HS-5 (cell line): ENCODE results near the gene PPP2R5D.
"Not testable (repeated sequence)": the region's sequence is repeated elsewhere in the genome, so short reads cannot be mapped to it uniquely, and the experiment has no call there.

Experiments used
- DNase-seq: peaks from one replicate; pipeline ENCODE4 v3.0.0-alpha.2; 2012; ENCODE audit warnings: low read depth

Gene PPP2R5D

DNA sequence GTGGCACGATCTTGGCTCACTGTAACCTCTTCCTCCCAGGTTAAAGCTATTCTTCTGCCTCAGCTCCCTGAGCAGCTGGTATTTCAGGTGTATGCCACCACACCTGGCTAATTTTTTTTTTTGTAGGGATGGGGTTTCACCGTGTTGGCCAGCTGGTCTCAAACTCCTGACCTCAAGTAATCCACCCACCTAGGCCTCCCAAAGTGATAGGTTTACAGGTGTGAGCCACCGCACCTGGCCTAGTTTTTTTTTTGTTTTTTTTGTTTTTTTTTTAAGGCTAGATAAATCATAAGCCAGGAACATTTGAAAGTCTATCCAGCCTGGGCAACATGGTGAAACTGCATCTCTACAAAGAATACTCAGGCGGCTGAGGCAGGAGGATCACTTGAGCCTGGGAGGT lies 48.0 kb downstream of the PPP2R5D start:
- no peak for DNase-seq

DNA sequence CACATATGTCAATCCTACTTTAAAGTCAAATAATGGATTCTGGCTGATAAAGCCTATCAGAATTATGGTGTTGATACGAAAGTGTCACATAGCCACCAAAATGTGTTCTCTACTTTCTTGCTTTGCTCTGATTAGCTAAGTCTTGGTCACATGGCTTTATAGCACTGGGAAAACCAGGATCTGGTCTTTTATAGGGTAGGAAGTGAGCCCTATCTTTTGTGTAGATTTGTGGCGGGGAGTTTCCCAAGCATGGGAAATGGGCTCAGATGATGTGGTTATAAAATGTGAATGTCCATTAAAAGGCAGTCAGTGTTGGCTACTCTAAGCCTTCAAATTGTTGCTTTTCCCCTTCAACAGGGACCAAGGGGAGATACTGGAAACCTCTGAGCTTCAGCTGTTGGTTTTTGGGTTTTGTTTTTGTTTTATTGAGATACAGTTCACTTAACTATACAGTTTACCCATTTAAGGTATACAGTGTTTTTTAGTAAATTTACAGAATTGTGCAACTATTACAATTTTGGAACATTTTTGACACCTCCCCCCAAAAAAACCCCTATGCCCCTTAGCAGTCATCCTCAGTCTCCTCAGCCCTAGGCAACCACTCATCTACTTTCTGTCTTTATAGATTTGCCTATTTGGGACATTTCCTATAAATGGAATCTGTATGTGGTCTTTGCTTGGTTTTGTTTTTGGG lies 49.3 kb downstream of the PPP2R5D start:
- DNase-seq = no peak

DNA sequence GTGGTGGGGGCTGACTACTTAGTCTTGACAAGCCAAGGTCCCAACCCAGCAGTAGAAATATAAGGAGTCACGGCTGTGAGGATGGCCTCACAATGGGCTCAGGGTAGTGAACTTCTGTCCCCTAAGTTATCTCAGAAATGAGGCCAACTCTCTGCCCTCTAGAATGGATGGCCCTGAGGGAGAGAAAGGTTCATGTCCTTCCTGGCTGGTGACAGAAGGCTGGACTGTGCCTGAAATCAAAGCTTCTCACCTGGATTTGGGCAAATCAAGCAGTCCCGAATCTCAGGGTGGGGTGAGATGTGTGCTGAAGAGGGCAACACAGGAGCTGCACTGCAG lies 49.8 kb downstream of the PPP2R5D start:
- no peak for DNase-seq

DNA sequence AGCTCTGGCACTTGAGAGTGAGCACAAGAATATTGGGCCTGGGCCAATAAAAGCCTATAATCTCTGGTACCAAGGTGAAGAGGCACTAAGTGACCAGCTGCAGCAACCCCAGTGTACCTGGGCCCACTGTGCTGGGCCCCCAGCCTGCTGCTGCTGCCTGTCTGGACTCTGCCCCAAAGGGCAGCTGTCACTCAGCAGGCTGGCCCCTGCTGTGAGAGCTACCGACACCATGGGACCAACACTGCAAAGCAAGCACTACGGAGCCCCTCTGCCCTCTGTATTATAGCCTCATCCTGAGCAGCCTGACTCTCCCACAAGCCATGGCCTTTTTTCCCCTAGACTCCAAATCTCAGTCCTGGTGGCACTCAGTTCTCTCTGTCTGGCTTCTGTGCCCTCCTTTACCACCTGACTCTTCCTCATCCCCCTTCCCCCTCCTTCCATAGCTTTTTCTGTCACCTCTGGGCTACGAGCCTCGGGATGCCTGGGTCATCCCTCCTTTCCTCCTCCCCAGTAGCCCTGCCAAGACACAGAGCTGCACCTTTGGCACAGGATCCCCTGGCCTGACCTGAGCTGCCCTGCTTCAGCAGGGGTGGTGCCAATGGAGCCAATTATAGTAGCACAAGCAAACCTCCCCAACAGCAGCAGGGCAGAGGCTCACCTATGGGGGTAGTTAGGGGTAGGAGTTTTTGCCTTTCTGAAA lies 51.3 kb downstream of the PPP2R5D start:
- DNase-seq = no peak

DNA sequence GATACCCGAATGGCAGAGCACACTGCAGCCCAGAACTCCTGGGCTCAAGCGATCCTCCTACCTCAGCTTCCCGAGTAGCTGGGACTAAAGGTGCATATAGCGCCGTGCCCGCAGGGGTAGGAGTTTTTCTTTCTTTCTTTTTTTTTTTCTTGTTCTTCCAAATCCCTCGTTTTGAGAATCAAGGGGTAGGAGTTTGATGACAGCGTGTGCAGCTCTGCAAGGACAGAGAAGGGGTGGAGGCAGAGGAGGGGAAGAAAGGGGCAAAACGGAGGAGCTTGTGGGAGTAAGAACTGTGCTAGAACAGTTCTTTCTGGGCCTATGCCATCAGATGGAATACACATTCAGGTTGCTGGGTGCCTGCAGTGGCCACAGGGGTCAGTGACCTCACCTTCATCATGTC lies 52.3 kb downstream of the PPP2R5D start:
- DNase-seq = no peak

DNA sequence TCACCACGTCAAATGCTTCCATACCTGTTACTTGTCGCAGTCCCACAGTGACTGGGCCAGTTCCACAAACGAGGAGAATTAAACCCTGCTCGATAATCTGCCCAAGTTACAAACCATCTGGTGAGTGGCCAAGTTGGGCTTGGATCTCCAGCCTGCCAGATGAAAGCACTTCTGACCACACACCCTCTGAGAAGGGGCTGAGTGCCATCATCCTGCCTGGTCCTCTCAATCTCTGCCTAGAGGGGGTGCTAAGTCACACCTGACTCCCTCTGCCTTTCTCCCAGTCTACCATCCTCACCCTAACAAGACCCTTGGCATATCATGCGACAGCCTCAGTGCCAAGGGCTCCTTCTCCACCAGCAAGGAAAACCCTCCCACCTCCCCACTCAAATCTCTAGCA lies 52.8 kb downstream of the PPP2R5D start:
- no peak for DNase-seq

DNA sequence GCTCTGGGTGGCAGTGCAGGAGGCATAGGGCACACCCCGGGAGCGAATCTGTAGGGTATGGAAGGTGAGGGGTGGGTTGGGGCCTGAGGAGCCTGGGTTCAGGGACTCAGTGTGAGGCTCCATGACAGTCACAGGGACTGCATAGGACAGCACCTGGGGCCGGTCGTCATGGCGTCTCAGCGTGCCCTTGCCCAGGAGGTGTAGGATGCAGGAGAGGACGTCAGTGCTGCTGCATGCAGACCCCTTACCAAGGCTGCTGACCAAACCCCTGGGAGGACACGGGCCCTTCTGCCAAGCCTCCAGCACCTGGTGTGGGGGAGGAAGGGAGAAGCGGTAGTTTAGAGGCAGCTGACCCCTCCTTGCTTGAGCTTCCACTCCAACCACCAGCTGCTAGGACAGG lies 53.3 kb downstream of the PPP2R5D start:
- DNase-seq = no peak

DNA sequence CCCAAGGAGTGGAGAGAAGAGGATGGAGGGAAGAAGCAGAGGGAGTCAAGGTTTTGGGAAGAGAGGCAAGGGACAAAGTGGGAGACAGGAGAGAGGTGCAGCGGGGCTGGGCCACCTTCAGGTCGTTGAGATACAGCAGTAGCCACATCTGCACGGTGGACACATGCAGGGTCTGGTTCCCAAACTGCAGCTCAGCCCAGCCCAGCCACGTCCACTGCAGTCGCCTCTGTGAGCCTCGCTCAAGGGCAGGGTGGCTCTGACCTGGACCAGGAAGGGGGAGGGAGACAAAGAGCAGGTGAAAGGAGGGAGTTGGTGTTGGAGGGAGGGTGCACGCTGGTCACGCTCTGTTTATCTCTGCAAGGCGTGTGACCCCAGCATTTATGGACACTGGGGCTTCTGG lies 54.4 kb downstream of the PPP2R5D start:
- DNase-seq = no peak

DNA sequence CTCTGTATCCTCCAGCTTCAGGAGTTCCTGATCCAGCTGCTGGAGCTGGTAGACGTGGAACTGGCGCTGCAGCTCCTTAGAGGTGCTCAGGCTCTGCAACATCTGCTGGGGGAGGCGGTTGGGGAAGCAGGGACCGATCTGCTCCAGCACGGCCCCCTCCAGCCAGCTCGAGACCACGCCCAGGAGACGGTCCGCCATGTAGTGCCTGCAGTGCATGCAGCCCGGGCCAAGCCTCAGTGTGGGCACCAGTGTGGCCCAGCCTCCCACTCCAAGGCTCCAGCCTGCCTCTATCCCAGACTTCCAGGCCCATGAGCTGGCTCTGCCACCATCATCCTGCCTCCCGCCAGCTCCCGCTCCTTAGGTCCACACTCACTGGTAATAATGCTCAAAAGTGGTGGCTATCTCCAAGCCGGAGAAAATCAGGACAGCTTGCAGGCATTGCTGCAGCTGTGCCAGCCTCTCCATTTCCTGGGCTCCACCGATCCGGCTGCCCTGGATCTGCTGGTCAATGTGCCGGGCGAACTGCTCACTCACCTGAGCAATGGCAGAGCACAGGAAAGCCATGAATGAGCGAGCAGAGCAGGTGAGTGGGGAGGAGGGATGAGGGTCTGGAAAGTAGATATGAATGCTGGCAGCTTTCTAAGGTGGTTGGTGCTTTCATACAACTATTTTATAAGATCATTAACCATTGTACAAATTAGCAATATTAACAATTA lies 56.3 kb downstream of the PPP2R5D start:
- DNase-seq = no peak

DNA sequence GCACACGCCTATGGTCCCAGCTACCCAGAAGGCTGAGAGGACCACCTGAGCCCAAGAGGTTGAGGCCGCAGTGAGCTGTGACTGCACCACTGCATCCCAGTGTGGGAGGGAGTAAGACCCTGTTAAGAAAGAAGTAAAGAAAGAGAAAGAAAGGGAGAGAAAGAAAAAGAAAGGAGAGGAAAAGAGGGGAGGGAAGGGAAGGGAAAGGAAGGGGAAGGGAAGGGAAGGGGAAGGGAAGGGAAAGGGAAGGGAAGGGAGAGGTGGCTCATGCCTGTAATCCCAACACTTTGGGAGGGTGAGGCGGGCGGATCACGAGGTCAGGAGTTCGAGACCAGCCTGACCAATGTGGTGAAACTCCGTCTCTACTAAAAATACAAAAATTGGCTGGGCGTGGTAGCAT lies 57.1 kb downstream of the PPP2R5D start:
- DNase-seq = not testable (repeated sequence)

DNA sequence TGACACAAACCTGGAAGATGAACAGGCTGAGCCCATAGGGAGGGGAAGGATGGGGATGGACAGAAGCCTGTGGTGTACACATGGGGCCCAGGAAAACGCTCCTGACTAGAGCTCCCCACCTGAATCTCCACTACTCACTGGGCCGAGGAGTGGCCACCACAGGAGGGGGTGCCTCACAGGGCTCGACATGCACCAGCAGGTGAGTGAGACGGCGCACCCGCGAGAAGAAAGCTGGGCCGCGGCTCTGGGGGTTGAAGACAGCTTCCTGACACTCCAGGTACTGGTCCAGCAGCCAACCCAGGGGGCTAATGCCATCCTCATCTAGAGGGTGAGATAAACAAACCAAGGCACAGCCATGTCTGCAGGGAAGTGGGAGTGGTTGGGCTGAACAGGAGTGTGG lies 58.9 kb downstream of the PPP2R5D start:
- DNase-seq = no peak

DNA sequence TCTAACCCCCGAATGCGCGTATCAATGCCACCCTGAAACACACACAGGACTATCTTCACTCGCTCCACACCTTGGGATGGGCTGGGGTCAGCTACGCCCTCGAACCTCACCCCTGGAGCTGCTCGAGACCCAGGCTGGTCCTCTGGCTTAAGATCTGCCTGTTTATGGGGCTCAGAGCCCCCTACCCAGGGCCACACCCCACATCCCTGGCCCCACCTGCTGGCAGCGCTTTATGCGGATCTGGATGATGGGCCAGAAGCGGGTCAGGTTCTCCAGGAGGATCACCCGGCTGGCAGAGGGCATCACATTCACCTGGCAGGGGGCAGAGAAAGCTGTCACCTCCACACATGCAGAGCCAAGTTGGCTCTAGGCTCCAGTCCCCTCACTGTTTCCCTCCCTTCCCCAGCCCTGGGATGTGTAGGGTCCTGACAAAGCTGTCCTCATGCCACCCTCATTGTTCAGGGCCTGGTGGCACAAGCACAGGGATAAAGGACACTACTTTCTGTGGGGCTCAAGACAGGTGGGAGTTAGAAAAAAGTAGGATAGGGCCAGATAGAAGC lies 61.1 kb downstream of the PPP2R5D start:
- no peak for DNase-seq

DNA sequence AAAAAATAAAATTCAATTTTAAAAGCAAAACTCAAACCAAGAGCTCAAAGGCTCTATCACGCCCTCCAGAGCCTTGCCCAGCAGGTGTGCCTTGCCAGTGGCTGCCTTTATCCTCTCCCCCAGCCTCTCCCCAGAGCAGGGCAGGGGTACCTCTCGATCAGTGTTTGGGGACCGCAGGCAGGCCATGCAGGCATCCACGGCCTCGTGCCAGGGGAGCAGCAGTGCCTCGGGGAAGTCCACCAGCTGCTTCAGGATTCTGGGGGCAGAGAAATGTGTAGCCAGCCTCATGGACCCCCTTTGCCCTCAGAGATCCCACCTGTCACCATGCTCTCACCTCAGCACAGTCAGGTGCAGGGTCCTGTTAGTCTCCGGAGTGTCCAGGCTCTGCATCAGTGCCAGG lies 63.6 kb downstream of the PPP2R5D start:
- no peak for DNase-seq

DNA sequence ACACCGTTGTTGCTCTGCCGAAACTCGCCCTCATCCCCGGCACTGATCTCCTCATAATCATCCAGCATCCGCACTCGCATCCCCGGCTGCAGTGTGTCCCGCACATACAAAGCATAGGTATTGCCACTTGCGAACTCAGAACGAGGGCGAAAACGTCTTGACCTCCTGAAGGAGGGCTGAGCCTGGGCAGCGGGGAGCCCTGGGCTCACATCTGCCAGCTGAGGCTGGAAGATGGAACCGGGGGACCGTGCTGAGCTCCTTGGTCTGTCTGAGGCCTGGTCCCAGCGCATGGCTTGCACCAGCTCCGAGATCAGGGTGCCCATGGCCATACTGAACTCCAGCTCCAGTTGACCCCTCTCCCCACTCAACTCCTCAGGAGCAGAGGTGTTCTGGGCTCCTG lies 66.6 kb downstream of the PPP2R5D start:
- no peak for DNase-seq

DNA sequence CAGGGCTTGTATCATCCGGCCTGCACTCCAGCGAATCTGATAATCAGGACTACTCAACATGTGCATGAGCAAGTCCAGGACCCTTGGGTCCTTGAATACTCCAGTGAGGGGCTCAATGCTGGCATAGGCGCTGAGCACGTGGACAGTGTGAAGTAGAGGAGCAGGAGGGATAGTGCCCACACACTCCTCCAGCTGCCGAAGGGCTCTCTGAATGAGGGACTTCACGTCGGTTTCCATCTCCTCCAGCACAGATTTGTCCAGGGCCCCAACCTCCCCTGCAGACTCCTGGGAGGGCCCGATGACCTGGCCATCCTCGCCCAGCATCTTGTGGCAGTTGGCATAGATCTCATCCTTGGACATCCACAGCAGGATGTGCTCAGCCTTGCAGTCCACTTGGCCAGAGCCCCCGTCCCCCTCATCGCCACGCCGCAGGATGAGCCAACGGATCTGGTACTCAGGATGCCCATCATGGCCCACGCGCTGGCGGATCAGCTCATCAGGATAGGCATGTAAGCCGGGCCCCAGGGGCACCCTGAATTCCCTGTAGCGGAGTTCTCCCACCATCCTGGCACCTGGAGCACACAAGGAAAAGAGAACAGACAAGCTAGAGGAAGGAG lies 68.0 kb downstream of the PPP2R5D start:
- DNase-seq = no peak

DNA sequence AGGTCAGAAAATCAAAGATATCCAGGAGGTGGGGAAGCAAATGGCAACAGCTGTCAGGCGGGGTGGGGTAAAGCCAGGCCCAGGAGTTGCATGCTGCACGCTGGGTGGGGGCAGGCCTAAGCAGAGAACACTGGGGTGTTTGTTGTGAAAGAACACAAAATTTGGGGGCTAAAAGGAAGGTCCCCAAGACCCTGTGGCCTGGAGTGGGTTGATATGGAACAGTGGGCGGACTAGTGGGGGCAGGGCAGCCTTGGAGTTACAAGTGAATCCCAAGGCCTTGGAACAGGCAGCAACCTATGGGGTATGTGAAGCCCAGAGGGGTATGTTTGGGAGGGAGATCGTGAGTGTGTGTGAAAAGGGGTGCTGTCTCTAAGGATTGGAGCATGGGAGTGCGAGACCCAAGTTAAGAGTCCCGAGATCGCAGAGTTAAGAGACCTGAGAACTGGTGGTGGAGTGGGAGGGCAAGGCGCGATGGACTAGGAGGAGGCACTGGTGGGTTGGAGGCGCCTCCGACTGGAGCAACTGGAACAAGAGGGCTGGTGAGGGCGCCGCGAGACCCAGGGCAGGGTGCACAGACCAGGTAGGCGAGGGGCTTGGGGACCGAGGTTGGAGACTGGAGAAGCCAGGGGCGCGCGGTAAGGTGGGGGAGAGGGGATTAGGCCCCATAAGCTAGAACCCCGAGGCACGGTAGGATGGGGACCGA lies 68.6 kb downstream of the PPP2R5D start:
- no peak for DNase-seq

DNA sequence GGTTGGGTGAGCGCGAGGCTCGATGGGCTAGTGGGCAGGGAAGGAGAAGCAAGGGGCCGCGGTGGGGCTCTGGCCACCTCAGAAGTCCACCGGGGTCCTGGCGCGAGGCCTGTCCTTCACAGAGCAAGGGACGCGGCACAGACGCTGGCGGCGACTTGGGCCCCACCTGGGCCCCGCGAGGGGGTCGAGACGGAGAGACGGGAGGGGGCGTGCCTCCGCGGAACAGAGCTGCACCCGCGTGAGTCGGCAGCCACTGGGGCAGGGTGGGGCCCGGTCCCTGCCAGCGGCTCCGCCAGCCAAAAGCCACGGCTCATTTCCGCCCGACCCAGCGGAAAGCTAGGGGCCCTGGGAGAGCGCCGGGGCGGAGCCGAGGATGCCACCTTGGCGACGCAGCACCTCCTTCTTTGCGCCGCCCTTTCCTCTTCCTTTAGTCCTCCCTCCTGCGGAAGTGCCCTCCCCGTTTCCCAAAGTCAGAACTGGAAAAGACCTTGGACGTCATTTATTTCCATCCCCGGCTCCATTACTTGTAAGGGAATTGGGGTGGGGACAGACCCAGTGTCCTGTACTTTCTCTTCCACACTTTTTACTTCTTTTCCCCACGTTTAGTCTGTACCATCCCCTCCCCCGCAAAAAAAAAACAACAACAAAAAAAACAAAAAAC lies 69.3 kb downstream of the PPP2R5D start, which contains the start of gene CUL7:
CUL7 (minus strand) TSS at position 307 of the 661 bp plus-strand sequence. CDS start 1,063 bp downstream, outside the sequence.
- DNase-seq = peak; percentile 76

DNA sequence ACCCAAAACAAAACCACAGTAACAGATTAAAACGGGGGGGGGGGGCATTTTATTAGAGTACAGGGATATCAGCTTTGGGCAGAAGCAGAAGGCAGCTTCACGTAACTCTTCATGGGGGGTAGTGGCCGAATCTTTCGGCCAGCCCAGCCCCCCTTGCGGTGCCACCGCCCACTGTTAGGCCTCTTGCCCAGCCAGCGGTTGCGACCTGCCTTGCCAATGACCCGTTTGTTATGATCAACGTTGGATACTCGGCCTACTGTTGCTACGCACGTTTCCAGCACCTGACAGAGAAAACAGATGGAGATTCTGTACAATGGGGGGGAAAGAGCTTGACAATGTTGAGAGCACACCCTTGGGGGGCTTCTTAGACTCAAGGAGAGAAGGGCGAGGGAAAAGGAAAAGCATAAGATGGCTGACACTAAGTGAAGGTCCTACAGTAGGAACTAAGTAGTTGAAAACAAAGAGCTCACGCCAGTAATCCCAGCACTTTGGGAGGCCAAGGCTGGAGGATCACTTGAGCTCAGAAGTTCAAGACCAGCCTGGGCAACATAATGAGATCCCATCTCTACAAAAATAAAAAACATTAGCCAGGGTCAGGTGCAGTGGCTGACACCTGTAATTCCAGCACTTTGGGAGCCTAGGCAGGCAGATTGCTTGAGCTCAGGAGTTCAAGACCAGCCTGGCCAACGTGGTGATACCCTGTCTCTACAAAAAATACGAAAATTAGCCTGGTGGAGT lies 70.0 kb downstream of the PPP2R5D start:
- no peak for DNase-seq

DNA sequence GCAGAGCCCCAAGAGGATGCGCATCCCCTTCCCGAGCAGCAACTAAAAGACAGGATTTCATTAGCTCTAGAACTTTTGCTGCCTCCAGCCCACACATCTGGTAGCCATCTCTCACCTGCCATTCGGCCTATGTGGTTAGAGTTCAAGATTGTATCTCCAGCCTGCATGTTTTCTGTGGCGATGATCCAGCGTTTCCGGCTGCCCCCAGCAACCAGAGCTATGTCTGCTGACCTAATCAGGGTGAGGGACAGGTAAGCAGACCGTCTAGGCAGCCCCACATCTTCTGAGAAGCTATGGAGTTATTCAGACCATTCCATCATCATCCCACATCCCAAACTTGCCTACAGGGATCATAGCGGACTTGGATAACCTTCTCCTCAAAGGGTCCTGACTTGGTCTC lies 71.6 kb downstream of the PPP2R5D start:
- no peak for DNase-seq

DNA sequence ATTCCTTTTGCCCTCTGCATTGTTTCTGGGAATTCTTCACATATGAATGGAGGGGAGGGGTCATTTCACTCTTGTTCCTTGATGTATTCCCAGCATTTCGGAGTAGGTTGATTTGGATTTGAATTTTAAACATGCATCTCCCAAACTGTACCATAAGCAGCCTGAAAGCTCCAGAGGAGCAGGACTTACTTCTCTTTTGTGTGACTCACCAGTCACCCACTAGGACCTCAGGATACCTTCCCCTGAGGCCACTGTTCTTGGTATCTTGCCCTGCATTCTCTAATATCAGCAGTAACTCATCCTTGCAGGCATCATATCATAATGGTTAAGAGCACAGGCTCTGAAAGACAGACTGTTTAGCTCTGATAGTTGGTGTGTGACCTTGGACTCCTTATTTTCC lies 74.2 kb downstream of the PPP2R5D start:
- DNase-seq = no peak
